Liver (tissue), 9 donors: ENCODE measurements around the gene SMIM5. TPM values are rescaled to one million over a fixed set of nuclear protein-coding genes. Genes with fewer than 3 reads are reported as not detected.

ENCODE experiments used
- DNase-seq: peaks from one replicate; pipeline ENCODE4 v3.0.0-alpha.2; 2017; ENCODE audit warnings: low spot score
- H3K27ac ChIP-seq, 2 donors: one replicate each; pipeline ENCODE4 v1.7.0; 2013; ENCODE audit warnings: inconsistent platforms in 2 of 2, low read length in 2 of 2, control low read depth in 1 of 2, low read depth in 1 of 2, mild to moderate bottlenecking in 1 of 2
- H3K27me3 ChIP-seq, 4 donors: one replicate each; pipeline versions ENCODE4 v1.6.1 to v1.7.0; 2013; ENCODE audit warnings: low read length in 3 of 4, inconsistent platforms in 1 of 4, mild to moderate bottlenecking in 1 of 4, moderate library complexity in 1 of 4; ENCODE audit not compliant: control insufficient read depth in 4 of 4, insufficient read depth in 4 of 4
- H3K36me3 ChIP-seq, 4 donors: one replicate each; pipeline versions ENCODE4 v1.6.1 to v1.7.0; 2013; ENCODE audit warnings: low read length in 3 of 4, mild to moderate bottlenecking in 3 of 4, low read depth in 1 of 4, moderate library complexity in 1 of 4; ENCODE audit not compliant: control insufficient read depth in 4 of 4, insufficient read depth in 3 of 4
- H3K4me1 ChIP-seq, 4 donors: one replicate each; pipeline versions ENCODE4 v1.6.1 to v1.7.0; 2013; ENCODE audit warnings: low read length in 3 of 4, mild to moderate bottlenecking in 3 of 4, moderate library complexity in 1 of 4; ENCODE audit not compliant: control insufficient read depth in 4 of 4, insufficient read depth in 4 of 4
- H3K4me3 ChIP-seq, 3 donors: one replicate each; pipeline versions ENCODE4 v1.6.1 to v1.7.0; 2013; ENCODE audit warnings: low read length in 3 of 3, control low read depth in 1 of 3, low read depth in 1 of 3, mild to moderate bottlenecking in 1 of 3
- H3K9ac ChIP-seq, 2 donors: one replicate each; pipeline ENCODE4 v1.7.0; 2013; ENCODE audit warnings: low read length in 2 of 2, mild to moderate bottlenecking in 2 of 2, moderate library complexity in 2 of 2, control low read depth in 1 of 2, low read depth in 1 of 2
- H3K9me3 ChIP-seq, 4 donors: one replicate each; pipeline versions ENCODE4 v1.6.1 to v1.7.0; 2013; ENCODE audit warnings: low read length in 3 of 4; ENCODE audit not compliant: control insufficient read depth in 4 of 4
- CTCF ChIP-seq: fragments of 150-350 bp; IDR thresholded peaks from 2 replicates; pipeline ENCODE4 v1.5.1; 2017; ENCODE audit warnings: improper control_type of control experiment, low read depth, low read length; ENCODE audit not compliant: missing input control
- EGR1 ChIP-seq, 2 donors: IDR thresholded peaks; 2 replicates each; pipeline ENCODE4 v1.6.1; 2016 to 2018; ENCODE audit warnings: antibody characterized with exemption in 2 of 2, low read depth in 2 of 2
- FOXA2 ChIP-seq: IDR thresholded peaks from 2 replicates; pipeline ENCODE4 v1.6.1; 2016; ENCODE audit warnings: antibody characterized with exemption
- HNF4A ChIP-seq, 2 donors: conservative IDR thresholded peaks; 2 replicates each; pipeline ENCODE4 v1.6.1; 2016; ENCODE audit warnings: antibody characterized with exemption in 2 of 2, mild to moderate bottlenecking in 2 of 2
- HNF4G ChIP-seq: IDR thresholded peaks from 2 replicates; pipeline ENCODE4 v1.6.1; 2016; ENCODE audit warnings: antibody characterized with exemption
- MAX ChIP-seq: IDR thresholded peaks from 2 replicates; pipeline ENCODE4 v1.6.1; 2016; ENCODE audit warnings: antibody characterized with exemption
- NR2F2 ChIP-seq: IDR thresholded peaks from 2 replicates; pipeline ENCODE4 v1.6.1; 2016; ENCODE audit warnings: antibody characterized with exemption
- TAF1 ChIP-seq: conservative IDR thresholded peaks from 2 replicates; pipeline ENCODE4 v1.6.1; 2016; ENCODE audit warnings: antibody characterized with exemption, mild to moderate bottlenecking
- whole genome bisulfite sequencing: extraction: QIAGEN DNeasy Blood & Tissue Kit; methylation state at CpG from one replicate; pipeline ENCODE4 v1.1.7; 2013; 5-methylcytosine and 5-hydroxymethylcytosine counted together
- polyA plus RNA-seq, 2 donors: library from polyadenylated mRNA; stranded (reverse) in 1 of 2; unstranded in 1 of 2; fragments of 200-250 nt in 1 of 2; fragments of >200 nt in 1 of 2; fragmentation: Nextera tagmentation in 1 of 2; extraction: Ambion mirVana in 1 of 2; gene quantifications; one replicate each; pipeline versions ENCODE4 v1.2.1 to v1.2.3, GENCODE V29; 2013 to 2015
- total RNA-seq, 2 donors: library from RNA; depleted of rRNA; stranded (reverse); fragments of >200 nt; gene quantifications; one replicate each; pipeline ENCODE4 v1.2.3, GENCODE V29; 2014
- TF ChIP-seq, protein P1 (sequence below): IDR thresholded peaks from 2 replicates; pipeline ENCODE4 v1.6.1; 2016; ENCODE audit warnings: antibody characterized with exemption, mild to moderate bottlenecking
- donor health status: healthy.
- donor health status: healthy.
- donor health status: healthy.
- donor health status: healthy.
- donor health status: healthy.

SMIM5 gene
- total and polyA plus RNA-seq, 4 donors = 0.10 to 54.9 (median 0.18) TPM

DNA sequence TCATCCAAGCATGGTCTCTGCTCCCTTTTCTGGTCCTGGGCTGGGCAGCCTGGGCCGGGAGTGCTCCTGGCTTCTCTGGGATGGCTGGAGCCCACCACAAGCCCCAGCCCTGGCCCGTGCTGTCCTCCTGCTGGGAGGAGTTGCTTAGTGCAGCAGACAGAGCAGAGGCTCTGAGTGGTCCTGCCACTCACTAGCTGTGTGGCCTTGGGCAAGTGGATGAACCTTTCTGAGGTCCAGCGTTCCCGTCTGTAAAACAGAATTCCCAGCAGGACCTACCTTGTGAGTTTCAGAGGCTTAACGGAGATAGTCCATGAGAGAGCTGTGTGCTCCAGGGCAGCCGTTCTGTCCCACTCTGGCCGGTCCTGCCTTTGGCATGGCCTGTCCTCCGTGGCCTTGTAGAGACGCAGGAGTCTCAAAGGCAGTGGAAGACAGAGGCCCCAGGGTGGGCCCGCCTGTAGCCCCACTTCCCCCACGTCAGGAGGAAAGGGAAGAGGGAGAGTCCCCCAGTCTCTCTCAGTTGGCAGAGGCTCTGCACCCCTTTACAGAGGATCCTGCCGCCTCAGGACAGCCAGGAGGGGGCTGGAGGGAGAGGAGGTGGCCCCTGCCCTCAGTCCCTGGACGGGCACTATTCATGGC, 37.8 kb upstream of the SMIM5 start:
- Histone ChIP-seq H3K4me1 (peaks cover 0 to 1% (median under 1%) of the 10 kb centered on the region in 4 donors), H3K36me3 (peaks cover 0 to 1% (median 0%) of the 10 kb centered on the region in 4 donors), H3K4me3 (no peak overlapping the region), H3K27me3 (no peaks in the 10 kb centered on the region), H3K9ac (no peak overlapping the region), H3K27ac (no peak overlapping the region), H3K9me3 (no peaks in the 10 kb centered on the region)
- TF ChIP-seq, protein P1, sequence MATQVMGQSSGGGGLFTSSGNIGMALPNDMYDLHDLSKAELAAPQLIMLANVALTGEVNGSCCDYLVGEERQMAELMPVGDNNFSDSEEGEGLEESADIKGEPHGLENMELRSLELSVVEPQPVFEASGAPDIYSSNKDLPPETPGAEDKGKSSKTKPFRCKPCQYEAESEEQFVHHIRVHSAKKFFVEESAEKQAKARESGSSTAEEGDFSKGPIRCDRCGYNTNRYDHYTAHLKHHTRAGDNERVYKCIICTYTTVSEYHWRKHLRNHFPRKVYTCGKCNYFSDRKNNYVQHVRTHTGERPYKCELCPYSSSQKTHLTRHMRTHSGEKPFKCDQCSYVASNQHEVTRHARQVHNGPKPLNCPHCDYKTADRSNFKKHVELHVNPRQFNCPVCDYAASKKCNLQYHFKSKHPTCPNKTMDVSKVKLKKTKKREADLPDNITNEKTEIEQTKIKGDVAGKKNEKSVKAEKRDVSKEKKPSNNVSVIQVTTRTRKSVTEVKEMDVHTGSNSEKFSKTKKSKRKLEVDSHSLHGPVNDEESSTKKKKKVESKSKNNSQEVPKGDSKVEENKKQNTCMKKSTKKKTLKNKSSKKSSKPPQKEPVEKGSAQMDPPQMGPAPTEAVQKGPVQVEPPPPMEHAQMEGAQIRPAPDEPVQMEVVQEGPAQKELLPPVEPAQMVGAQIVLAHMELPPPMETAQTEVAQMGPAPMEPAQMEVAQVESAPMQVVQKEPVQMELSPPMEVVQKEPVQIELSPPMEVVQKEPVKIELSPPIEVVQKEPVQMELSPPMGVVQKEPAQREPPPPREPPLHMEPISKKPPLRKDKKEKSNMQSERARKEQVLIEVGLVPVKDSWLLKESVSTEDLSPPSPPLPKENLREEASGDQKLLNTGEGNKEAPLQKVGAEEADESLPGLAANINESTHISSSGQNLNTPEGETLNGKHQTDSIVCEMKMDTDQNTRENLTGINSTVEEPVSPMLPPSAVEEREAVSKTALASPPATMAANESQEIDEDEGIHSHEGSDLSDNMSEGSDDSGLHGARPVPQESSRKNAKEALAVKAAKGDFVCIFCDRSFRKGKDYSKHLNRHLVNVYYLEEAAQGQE = no peak
- TF ChIP-seq HNF4A (conservative IDR thresholded peaks at IDR 0.05) = no peak
- DNase-seq = no peak
- WGBS = 86% methylated on average over 13 of the region's 13 CpGs

- no peaks in the 10 kb centered on the region for H3K4me1 ChIP-seq
- no peaks in the 10 kb centered on the region for H3K9me3 ChIP-seq
- no peak overlapping the region for H3K4me3 ChIP-seq
- TF ChIP-seq HNF4G = no peak
- no peak for TF ChIP-seq TAF1
- no peak for TF ChIP-seq CTCF
- TF ChIP-seq NR2F2 = no peak
- TF ChIP-seq MAX = no peak
- TF ChIP-seq EGR1 (IDR thresholded peaks at IDR 0.05; ENCODE audit: low read depth in 2 of 2) = no peak
- TF ChIP-seq, protein P1 = no peak
- TF ChIP-seq FOXA2 = no peak
- TF ChIP-seq HNF4A (conservative IDR thresholded peaks at IDR 0.05) = no peak
- H3K27me3 ChIP-seq = no peaks in the 10 kb centered on the region
- 91% methylated on average over 6 of the region's 6 CpGs for WGBS
- peaks cover 0 to 1% (median 0%) of the 10 kb centered on the region in 4 donors for H3K36me3 ChIP-seq
- H3K27ac ChIP-seq = no peak overlapping the region
- H3K9ac ChIP-seq = no peak overlapping the region
- no peak for DNase-seq
Observed at GRCh38 chr17:75595920-75596313, 37.3 kb upstream of the SMIM5 start.
